ENCODE results near the gene REXO5.

GRCh38 chr16:20854963-20855362, 48.6 kb downstream of the REXO5 start:
- no peak for TF ChIP-seq CTCF (IDR thresholded peaks at IDR 0.05; ENCODE audit: low read depth, low read length)
- TF ChIP-seq POLR2A (IDR thresholded peaks at IDR 0.05; ENCODE audit: extremely low read depth, insufficient read length) = no peak
- no peak for TF ChIP-seq MAX (IDR thresholded peaks at IDR 0.05; ENCODE audit: low read depth, low read length)
- TF ChIP-seq MYC (IDR thresholded peaks at IDR 0.05; ENCODE audit: low read depth, low read length) = no peak
